Amniotic epithelial cell (primary cell): Measurements from ENCODE around the gene TM9SF3.
"Not testable (repeated sequence)": the region's sequence is repeated elsewhere in the genome, so short reads cannot be mapped to it uniquely, and the experiment has no call there.

ENCODE experiments used
- DNase-seq: peaks from one replicate; pipeline ENCODE4 v3.0.0-alpha.2; 2010; ENCODE audit warnings: low read depth

Gene TM9SF3

DNA sequence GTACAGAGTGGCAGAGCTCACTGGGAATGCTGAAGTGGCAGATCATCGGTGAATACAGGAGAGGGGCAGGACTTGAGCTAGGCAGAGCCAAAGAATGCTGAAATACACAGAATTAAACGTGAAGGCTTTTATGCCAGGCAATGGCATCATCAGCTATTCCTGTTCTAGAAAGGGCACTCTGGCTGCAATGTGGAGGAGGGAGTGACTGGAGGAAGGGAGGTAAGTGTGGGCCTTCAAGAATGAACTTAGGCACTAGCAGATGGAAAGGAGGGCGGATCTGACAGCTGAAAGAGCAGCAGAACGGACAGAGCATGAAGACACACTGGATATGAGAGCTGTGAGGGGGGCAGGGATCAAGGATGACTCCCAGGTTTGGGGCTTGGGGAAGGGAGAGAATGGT lies 12.0 kb upstream of the TM9SF3 start:
- DNase-seq, result no peak

DNA sequence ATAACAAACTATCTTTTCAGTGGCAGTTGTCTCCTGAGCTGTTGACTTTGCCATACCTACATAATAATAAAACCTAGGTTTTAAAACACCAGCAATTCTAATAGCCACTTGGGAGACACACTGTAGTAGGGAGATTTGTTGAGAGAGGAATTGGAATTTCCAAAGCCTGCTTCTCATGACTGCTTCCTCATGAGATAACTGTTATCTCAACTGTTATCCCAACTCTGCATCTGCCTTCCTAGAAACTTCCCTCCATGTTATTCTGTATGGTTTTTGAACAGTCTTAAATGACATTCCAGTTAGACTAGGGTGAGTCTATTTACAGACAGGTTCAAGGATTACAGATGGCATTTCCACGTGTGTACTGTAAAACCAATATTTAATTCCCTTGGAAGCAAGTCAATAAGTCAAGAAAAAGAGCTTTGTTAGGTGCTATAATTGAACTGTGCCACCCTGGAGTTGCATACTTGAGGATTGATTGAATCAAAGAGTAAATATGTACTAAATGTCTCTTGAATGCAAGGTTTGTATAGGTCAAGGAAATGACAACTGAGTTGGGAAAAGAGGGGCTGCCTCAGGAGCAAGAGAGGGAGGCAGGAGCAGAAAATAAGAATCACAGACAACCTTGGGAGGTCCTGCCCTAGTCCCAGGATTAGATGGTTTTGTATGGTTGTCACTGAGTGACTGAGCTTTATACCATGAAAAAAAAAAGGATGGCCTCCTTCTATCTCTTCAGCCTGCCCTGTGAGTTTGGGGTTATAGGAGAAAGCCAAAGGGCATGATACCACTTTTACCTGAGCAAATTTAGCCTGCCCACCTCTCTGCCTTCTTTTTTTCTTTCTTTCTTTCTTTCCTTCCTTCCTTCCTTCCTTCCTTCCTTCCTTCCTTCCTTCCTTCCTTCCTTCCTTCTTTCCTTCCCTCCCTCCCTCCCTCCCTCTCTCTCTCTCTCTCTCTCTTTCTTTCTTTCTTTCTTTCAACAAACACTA lies 9.9 kb upstream of the TM9SF3 start:
- DNase-seq, result no peak

DNA sequence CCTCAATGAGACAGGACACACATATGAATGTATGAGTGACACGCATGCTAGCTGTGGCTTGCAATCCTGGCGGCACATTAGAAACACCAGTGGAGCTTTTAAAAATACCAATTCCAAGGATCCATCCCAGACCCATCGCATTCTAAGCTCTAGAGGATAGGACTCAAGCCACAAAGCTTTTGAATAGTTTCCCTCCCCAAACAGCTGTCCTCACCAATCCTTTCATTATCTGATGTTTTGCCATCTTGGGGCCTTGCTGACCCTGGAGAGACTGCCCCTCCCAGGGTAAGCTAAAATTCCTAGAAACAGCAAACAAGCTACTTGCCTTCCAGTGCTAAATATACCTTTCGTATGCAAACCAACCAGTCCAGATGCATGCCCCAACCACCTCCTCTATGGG lies 8.9 kb upstream of the TM9SF3 start:
- DNase-seq, result no peak

DNA sequence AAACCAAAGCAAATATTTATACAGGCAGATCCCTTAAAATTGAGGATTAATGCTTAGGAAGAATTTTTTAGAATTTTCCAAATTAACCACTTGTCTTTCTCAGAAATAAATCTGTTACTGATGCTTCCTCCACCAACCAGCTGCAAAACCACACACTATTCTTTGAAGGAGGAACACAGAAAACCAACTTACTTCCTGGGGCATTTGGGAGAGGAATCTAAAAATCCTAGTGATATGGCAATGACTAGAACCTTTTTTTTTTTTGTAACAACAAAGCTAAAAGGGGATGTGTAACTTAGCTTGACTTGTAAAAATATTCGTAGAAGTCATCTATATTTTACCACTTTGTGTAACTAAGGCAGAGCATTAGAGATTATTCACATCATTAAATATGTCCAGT lies 5.1 kb upstream of the TM9SF3 start:
- no peak for DNase-seq

DNA sequence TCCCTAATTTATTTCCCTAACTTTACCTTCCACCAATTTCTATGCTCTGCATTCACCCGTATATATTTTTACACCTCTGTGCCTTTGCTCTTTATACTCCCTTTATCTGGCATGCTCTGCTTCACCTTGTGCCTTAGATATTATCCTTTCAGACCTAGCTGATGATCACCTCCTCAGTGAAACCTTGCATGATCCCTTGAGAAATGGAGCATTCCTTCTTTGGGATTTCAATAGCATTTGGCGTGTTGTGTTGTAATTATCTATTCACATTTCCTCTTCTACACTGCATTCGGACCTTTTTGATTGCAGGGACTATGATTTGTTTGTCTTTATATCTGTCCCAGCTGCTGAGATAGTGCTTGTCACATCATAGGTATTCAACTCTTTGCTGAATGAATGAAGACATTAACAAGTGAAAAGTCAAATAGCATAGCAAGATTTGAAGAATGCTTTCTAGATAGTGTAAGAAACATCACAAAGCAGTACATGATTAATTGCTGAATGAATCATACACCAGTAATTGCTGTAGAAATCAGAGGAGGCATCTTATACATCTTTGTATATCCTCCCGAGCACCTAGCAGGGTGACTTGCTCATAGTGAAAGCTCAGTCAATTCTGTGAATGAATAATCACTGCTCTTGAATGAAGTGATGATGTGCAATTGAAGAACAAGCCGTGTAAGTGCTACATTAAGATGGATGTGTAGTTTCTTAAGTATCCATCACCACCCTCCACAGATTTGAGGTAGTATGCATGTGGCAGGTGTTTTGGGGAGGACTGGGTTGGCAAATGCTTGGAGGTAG lies 2.0 kb upstream of the TM9SF3 start:
- peak; percentile 74 for DNase-seq

DNA sequence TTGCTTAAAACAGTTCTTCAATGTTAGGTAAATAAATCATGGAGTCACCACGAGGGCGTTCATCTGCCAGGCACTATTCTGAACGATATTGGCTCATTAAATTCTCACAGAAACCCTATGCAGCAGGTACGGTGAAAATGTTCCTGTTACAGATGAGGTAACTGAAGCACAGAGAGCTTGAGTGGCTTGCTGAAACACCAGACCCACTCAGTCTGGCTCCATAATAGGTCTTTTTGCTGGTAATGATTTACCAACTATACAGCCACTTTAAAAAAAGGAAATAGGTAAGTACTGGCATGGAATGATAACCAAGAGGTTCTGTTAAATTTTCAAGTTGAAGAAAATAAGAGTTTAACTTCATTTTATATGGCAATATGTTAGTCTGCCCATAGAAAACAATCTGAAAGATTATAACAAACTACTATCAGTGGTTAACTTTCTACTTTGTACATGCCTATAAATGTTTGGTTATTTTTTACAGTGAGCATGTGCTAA lies 1.3 kb upstream of the TM9SF3 start:
- DNase-seq, result no peak

DNA sequence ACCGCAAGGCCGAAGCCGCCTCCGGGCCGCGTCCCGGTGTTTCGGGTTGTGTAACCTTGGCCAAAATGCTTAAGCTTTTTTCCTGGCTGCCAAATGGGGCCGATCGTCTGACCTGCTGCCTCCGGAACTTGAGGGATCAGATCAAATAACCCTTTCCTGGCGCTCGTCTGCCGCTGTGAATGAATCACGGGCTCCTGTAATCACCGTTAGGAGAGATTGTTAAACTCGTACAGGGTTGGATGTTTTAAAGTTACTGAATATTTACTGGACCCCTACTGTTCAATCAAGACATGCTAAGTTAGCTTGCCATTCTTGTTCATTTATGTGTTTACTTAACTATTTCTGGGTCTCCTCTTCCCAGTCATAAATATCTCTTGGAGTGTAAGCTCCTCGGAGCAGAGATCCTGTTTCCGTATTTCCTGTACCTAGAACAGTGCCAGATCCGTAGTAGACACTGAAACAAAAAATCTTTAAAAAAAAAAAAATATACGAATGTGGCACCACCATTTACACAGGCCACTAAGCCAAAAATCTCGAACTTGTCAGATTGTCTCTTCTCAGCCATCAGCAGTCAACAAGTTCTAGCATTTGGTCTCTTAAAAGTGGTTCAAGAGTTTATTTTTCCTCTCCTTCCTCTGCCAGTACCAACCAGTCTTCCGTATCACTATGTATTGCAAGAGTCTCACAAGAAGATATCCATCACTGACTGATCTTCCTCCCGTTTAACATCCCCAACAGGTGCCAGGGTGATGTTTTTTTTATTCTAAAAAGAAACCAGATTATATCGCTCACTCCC lies 650 bp upstream of the TM9SF3 start:
- DNase-seq, result peak; percentile 82

DNA sequence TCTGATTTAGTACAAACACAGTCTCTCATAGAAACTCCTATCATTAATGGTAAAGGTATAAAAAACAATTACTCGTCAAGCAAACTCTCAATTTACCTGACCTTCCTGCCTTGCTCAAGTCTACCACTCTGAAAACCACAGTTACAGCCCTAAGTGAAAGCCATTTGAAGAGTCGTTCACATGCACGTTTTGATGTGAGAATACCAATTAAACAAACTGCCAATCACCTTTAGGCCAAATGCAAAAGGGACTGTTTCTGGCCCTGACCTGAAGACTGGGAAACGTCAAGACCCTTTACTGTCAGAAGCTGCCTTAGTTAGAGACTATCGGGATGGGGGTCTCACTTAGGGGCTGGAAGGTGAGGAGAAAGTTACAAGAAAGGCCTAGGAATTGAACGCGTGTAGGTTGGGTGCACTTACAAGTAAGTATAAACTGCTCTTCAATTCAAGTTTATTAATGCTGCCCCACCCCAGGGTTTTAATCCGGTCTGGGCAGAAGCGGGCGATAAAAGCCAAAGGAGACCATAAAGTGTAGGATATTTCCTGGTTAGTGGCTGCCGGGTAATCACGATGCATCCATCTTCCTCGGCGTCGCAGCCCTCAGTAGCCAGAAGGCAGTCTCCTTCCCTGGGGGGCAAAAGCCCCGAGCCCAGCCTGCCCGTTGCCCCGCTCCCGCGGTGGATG lies 935 bp downstream of the TM9SF3 start:
- no peak for DNase-seq

DNA sequence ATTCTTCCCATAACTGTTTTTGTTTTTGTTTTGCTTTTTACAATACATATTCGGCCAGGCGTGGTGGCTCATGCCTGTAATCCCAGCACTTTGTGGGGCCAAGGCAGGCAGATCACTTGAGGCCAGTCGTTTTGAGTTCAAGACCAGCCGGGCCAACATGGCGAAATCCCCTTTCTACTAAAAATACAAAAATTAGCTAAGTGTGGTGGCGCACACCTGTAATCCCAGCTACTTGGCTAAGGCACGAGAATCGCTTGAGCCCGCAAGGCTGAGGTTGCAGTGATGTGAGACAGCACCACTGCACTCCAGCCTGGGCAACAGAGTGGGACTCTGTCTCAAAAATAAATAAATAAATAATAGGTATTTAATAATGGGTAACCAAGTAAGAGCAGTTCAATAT lies 2.3 kb downstream of the TM9SF3 start:
- no peak for DNase-seq

DNA sequence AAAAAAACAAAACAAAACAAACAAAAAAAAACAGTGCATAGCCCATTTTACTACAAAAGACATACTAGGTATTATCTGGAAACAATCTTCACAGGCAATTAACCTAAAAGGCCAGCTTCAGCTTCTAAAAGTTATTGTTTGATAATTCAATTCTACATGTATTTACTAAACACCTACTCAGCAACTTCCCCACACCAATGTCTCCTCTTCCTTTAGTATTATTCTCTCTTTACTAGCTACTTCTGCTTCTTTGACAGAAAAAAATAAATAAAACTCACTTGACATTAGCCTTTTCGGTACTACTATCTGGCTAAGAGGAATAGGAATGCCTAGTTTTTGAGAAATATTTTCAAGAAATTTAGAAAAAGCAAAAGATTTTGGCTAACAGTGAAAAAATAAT lies 2.8 kb downstream of the TM9SF3 start:
- no peak for DNase-seq

DNA sequence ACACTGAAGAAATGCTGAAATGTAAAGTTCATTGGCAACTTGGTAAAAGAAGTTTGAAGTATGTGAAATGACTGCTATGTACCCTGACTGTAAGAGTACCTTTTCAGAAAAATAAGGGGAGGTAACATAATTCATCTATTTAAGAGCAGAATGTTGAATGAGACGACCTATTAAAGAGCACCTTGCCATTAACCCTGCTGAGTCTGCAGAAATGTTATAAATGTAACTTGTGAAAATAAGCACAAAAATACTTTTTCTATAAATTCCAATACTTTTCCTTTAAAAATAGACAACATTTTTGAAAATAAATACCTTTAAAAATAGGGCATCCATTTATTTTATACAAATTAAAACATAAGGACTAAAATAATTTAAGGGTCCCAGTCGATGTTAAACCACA lies 7.7 kb downstream of the TM9SF3 start:
- DNase-seq, result no peak

DNA sequence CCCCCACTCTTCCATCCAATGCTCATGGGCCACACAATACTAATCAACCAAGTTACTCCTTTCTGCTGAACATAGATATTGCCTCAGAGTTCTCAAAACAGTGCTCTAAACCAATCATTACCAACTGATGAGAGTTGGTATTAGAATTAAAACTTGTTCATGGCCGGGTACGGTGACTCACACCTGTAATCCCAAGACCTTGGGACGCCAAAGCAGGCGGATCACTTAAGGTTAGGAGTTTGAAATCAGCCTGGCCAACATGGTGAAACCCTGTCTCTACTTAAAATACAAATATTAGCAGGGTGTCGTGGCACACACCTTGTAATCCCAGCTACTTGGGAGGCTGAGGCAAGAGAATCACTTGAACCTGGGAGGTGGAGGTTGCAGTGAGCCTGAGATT lies 8.2 kb downstream of the TM9SF3 start:
- DNase-seq, result peak; percentile 18

DNA sequence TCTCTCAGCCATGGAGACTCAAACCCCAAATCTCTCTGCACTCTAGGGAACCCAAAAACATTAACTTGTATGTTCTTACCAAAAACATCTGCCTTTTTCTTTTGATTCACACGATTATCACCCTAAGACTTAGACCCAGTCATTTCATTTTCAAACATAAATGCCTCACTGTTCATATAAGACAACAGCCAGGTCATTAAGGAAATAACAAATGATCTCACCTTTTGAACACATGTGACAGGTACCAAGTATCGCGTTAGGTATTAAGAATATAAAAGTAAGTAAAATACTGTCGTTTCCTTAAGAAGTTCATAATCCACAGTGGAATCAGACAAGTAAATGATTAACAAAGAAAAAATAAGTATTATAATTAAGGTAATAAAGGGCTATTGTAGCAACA lies 8.8 kb downstream of the TM9SF3 start:
- DNase-seq, result no peak

DNA sequence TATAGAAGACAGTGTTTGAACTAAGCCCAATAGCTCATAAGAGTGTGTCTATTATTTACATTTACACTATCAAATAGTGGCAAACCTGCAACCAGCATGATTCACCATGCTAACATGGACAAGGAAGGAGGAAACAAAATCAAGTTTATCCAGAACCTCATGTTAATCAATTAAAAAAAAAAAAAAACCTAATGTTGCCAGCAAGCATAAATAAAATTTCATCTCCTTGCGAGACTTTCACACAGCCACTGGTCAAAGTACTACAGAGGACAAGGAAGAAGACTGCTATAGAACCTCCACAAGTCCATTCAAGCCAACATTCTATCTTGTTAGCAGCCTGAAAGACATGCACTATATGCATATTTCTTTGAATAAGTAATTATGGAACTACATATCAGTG lies 9.7 kb downstream of the TM9SF3 start:
- DNase-seq, result no peak

DNA sequence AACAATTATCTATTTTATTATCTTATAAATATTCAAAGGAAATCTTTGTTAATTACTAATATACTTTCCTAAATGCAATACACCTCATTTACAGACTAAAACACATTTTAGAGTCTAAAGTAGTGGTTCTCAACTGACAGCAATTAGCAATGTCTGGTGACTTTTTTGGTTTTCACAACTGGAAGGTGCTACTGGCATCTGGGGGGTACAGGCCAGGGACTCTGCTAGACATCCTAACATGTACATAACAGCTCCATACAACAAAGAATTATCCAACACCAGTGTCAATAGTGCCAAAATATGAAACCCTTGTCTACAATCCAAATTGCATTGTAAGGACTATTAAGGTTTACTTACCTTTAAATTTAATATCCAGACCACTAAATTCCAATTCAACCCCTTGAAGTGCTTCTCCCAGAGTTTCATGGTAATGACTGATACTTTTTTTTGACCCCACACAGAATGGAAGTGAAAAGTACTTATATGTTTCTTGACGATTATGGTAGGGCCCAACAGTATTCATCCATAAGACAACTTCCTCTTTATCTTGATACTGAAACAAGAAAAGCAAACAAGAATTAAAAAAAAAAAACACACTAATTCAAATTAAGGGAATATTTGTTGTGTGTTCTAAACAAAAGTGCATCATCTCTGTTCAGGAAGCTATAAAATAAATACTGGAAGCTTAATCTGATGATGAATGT lies 10.4 kb downstream of the TM9SF3 start:
- DNase-seq, result no peak

DNA sequence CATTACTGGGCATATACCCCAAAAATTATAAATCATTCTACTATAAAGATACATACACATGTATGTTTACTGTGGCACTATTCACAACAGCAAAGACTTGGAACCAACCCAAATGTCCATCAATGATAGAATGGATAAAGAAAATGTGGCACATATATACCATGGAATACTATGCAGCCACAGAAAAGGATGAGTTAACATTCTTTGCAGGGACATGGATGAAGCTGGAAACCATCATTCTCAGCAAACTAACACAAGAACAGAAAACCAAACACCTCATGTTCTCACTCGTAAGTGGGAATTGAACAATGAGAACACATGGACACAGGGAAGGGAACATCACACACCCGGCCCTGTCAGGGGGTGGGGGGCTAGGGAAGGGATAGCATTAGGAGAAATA lies 12.2 kb downstream of the TM9SF3 start:
- DNase-seq, result not testable (repeated sequence)

DNA sequence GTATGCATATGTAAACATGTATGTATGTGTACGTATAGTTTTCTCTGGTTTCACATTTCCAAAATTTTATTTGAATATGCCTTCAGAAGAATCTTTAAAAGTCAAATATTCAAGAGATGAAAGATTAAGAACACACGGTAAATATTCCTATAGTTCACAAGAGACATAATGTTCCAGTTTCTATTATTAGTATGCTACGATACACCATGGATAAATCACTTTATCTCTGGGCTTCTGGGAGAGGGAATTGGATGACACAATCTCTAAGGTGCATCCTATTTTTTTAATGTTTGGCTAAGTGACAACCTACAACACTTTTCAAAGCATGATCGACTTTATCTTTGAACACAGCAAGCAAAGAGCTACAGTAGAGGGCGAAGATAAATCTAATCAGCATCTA lies 13.8 kb downstream of the TM9SF3 start:
- DNase-seq, result no peak

DNA sequence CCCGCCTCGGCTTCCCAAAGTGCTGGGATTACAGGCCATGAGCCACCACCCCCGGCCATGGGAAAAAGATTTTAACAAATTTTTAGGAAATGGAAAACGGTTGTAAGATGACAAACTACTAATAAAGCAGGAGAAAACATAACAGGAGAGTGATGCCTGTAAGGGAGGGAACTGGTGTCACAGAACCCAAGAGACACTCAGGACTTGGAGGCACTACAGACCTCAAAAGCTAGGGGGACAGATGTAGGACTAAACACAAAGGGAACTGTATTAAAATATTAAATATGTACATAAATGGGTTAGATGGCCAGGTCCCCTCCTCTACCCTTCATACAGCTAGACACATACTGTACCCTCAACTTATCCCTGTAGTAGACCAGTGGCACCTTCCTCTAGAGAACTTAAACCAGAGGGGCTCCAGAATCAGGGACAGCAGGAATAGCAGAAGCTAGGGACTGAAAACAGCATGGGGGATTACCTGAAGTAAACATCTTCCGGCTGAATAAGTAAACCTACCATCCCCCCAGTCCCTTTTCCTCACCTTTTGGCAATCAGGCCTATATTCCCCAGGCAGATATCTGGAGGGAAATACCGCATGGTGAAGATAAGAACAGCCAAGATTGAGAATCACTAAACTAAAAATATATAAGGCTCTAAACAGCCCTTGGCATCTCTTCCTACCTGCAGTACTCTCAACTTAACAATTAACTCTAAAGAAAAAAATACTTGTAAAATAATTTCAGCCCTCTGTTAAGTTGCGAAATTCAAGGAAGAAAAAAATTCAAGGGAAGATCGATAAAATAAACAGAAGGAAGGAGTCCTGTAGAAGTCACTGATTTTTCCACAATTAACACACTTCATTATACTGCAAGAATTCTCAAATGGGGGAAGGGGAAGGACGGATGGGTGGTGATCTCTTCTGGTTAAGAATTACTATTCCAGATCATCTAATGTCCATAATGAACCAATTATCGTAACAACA lies 15.5 kb downstream of the TM9SF3 start:
- no peak for DNase-seq

DNA sequence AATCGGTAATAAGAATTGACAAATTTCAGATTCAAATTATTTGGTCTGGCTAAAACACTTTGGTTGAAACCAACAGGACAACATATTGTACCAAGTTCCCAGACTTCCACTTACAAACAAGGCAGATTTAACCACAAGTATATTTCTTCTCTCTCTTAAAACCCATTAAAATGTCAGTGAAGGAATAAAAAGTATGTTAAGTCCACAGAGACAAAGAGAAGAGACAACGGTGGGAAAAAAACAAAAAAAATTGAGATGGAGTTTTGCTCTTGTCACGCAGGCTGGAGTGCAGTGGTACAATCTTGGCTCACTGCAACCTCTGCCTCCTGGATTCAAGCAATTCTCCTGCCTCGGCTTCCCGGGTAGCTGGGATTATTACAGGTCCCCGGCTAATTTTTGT lies 16.3 kb downstream of the TM9SF3 start:
- no peak for DNase-seq

DNA sequence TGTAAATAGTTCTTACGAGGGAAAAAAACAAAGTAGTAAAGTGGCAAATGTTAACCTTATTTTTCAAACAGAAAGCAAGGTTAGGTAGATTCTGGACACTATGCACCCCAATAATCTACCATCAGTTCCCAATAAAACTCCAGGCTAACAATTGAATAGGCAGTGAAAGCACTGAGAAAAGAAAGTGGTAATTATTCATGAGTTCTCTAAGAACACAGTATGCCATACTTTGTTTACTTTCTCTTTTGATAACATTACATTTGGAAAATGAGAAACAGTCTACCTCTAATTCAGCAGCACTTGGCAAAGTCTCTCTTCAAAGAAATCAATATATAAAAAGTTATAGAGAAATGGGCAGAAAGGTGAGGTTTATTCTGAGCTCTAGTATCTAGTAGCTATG lies 18.4 kb downstream of the TM9SF3 start:
- DNase-seq, result no peak
